NCI-H1105 (cell line): ENCODE data around the gene IRS1.

Source experiments
- DNase-seq: peaks from one replicate; lab custom pipeline; 2025; lab: John Stamatoyannopoulos, UW

The IRS1 gene

GRCh38 chr2:226756131-226756530 lies 43.5 kb downstream of the IRS1 start:
- no peak for DNase-seq

- no peak for DNase-seq
Observed at GRCh38 chr2:226755631-226756030, 44.0 kb downstream of the IRS1 start.

GRCh38 chr2:226754821-226755604 lies 44.6 kb downstream of the IRS1 start:
- no peak for DNase-seq

GRCh38 chr2:226752887-226753286 lies 46.7 kb downstream of the IRS1 start:
- no peak for DNase-seq

- DNase-seq, result no peak
Observed at GRCh38 chr2:226747288-226747687, 52.3 kb downstream of the IRS1 start.

DNA sequence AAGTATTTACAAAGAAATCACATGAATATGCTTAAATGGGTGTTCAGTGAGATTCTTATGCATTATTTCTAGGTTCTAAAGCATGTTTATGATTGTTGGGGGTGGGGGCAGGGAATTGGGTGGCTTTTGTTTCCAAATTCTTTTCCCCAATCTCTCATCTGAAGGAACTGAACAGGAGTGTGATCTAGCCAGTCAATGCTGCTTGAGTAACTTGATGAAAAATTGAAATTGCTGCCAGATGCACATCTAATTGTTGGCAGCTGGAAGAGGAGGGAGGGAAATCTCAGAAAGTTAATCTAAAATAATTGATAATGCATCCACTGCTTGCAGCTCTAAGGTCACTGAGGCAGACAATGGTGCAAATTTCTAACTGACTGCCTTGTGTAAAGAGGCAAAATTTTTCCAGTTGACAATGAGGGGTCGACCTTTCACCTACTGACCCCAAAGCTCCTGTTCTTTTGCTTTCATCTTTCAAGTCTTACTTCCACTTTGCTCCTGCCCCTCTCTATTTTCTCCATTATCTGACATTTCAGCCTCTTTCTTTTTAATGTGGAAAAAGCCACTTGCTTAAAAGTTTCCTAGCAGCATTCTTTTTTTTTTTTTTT lies 53.3 kb downstream of the IRS1 start:
- DNase-seq, result no peak

- no peak for DNase-seq
Observed at GRCh38 chr2:226743915-226744314, 55.7 kb downstream of the IRS1 start.

DNA sequence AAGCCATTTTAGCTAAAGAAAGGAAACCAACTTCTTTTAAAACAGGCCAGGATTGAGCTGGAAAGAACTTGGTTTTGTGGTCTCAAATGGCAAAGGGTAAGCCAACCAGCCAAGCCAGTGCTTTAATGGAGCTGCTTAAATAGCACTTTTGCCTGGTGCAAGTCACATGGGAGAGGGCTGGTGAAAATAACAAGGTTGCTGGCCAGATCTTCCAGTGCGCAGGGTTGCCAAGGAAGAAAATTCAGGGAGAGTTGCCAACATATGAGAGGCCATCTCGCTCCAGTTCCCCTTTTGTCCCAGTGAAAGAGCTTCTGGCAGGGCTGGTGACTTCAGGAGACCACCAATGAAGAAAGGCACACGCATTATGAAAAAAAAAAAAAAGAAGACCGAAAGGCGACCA lies 57.3 kb downstream of the IRS1 start:
- no peak for DNase-seq

DNA sequence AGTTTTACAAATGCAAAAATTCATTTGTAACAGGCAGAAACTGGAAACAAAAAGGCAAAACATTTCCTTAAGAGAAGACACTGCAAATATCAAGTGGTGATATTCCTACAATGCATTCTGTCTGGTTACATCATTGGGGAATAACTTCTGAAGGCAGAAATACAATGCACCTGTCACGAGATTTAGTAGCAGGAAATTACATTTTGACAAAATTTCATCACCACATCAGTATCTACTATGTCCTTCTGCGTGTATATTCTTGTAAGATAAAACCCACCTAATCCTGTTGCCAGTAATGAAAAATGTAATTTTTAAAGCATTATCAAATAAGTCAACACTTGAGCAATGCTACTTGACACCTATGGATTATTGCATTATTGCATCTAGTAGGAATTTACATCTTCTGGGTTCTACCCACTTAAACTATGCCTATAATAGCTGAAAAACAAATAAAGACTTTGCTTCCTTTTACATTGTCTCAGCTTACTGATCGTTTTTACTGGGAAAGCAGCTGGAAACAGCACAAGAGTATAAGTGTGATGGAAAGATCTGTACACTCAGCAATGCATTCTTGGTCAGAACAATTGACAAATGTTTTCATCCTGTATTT lies 59.5 kb downstream of the IRS1 start:
- DNase-seq, result no peak

DNA sequence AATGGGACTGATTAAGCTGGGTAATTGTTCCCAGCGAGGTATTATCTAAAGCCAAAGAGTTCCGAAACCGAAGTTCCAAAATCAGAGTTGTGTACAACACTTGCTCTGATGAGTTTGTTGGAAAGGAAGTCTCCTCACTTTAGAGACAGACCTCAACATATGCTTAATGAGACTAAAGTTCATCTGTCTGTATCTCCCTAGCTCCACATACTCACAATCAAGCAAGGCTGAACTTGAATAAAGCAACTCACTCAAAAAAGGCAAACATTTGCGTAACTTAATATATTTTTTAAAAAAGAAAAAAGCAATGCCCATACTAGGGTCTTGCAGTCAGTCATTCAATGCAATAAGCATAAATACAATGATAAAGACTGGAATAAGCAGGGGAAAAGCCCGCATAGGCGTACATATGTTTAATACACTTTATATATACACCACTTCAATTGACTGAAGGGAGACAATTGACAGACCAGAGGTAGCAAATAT lies 60.0 kb downstream of the IRS1 start:
- DNase-seq, result no peak

GRCh38 chr2:226738821-226739544 lies 60.6 kb downstream of the IRS1 start:
- no peak for DNase-seq

GRCh38 chr2:226738191-226738820 lies 61.3 kb downstream of the IRS1 start:
- DNase-seq, result no peak

- no peak for DNase-seq
Observed at GRCh38 chr2:226736382-226736781, 63.2 kb downstream of the IRS1 start.

DNA sequence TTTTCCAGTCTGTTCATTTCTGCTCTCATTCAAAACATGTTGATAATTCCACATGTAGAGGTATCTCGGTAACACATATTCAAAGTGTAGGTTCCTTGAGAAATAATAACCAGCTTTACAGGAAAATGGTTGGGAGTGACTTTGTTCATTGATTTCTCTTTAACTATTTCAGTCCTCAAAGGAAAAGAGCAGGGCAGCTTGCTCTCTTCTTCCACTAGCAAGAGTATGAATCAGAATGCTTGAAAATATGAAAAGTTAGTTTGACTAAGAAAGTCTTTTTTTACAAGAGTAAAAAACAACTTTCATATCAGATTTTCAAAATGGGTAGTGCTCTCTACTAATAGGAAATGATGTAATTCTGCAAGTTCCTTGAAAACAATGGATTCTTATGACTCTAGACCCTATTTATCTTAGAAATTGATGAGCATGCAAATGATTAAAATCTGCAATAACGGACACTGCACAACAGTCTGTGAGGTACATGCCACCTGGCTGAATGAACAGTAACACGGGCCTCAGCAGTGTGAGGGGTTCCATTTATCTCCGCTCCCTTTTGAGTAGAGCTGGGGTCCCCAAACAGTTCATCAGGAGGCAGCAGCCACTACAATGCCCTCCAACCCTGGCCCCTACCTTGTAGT lies 65.6 kb downstream of the IRS1 start:
- DNase-seq, result no peak

DNA sequence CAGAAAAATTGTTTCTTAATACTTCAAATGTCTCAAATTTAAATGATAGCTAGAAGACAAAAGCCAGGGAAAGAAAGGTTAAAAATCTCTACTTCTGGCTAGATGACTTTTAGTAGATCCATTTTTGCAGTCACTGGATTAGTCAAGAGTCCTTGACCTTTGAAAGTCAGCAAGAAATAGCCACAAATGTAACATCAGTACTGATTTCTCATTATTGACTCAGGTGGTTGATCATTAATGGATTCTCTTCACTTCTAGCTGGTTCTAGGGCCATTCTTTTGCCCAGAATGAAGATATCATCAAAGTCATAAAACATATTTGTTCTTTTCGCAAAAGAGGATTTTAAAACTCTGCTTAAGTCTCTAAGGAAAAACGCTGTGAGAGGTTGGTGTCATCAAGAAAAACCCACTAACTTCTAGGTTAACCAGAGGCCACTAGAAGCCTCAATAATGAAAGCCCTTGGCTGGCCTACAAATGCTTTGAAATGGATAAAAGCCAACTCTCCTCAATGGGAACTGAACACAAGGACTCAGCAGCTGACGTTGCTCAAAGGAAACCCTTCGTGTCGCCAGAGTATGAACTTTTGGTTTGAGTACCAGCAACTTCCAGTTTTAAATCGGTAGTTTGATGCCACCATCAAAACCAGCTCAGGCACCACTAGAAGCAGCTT lies 66.3 kb downstream of the IRS1 start:
- no peak for DNase-seq

- no peak for DNase-seq
Observed at GRCh38 chr2:226732478-226733188, 67.0 kb downstream of the IRS1 start.

DNA sequence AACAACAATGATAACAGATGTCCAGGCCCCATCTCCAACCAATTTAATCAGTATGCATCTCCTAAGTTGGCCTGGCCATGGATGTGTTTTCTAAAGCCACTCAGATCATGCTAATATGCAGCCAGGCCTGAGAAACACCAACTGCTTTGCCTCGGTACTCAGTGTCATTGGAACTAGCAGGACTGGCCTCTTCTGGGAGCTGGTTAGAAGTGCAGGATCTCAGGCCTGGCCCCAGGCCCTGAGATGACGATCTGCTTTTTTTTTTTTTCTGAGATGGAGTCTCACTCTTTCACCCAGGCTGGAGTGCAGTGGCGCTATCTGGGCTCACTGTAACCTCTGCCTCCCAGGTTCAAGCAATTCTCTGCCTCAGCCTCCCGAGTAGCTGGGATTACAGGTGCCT lies 69.1 kb downstream of the IRS1 start:
- DNase-seq, result no peak

DNA sequence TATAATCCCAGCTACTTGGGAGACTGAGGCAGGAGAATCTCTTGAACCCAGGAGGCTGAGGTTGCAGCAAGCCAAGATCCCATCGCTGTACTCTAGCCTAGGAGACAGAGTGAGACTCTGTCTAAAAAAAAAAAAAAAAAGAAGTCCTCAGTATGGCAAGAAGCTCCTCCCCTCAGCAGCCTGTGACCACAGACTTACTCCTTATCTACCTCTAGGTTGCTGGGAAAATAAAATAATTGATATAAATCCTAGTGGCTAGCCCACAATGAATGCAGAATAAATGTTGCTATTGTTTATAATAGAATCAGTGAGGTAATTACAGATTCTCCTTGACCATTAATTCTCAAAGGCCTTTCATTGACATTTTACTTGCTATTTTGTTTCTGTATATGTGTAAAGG lies 70.6 kb downstream of the IRS1 start:
- no peak for DNase-seq

GRCh38 chr2:226727251-226727650 lies 72.4 kb downstream of the IRS1 start:
- DNase-seq, result no peak

GRCh38 chr2:226726546-226726945 lies 73.1 kb downstream of the IRS1 start:
- no peak for DNase-seq
